HG02938 (cell line): ENCODE measurements around the gene CDH2.

Source experiments
- ATAC-seq: cut with Tn5 transposase; IDR thresholded peaks from one replicate; pipeline ENCODE4 v1.9.1; 2021; ENCODE audit warnings: mild to moderate bottlenecking, moderate library complexity; ENCODE audit not compliant: unreplicated experiment

Gene CDH2

DNA sequence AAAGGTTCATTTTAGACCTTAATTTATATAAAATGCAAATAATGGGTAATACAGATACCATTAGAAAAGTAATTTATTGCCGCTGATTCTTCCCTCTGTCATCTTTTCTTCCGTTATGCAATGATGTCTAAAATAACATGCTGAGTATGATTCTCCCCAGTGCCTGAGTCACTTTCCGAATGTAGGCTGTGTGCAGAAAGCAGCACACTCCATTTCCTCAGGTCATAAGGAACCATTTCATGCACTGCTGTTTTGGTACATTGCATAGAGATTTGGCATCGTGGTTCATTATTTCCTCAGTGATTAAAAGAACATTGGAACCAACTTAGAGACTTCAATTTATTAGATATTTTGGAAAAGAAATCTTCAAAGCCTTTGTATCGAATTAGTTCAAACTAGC lies 173.5 kb downstream of the CDH2 start:
- ATAC-seq = no peak

- no peak for ATAC-seq
Measured at GRCh38 chr18:28002841-28003240, 174.1 kb downstream of the CDH2 start.

DNA sequence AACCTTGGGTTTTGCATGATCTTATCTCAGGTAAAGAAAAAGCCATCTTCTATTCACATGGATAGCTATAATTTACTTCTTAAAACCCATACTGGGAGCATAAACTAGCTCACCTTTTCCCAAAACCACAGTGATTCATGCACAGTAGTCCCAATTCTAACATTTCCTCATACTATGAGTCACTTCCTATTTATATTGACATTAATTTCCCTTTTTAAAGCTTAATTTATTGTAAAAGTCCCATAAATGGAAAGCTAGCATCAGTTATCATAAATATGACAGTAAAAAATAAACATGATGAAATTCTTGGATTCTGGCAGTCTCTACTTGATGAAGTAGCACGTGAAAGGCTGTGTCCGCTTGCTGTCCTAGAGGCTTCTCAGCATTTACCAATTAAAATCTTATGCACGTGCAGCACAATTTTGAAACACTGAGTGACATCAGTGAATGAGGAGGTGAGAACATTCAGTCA lies 180.1 kb downstream of the CDH2 start:
- no peak for ATAC-seq

DNA sequence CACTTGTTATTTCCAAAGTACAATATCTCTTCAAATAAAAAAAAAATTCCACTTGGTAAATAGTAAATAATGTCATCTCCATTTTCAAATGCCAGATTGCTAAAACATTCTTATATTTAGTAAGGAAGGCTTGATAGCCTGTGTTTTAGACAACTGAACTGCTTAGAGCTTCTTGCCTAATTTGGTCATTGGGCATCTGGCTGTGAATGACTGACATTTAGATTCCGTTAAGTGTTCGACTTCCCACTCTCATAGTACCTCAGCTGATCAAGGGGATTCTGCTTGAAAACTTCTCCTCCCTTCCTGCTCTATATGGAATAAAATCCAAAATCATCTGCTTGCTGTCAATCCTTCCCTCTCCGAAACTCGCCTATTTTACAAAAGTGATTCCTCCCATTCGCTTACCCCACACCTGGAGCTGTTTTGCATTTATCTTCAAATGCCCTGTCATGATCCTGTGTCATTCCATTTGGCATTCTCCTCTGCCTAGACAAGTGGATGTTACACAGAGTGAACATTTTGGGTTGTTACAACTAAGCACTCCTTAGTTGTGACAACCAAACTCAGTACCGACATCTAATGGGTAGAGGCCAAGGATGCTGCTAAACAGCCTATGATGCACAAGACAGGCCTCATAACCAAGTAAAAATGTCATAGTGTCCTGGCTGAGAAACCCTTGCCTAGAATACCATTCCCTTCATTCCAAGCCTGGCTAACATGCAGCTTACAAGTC lies 181.0 kb downstream of the CDH2 start:
- ATAC-seq = no peak

DNA sequence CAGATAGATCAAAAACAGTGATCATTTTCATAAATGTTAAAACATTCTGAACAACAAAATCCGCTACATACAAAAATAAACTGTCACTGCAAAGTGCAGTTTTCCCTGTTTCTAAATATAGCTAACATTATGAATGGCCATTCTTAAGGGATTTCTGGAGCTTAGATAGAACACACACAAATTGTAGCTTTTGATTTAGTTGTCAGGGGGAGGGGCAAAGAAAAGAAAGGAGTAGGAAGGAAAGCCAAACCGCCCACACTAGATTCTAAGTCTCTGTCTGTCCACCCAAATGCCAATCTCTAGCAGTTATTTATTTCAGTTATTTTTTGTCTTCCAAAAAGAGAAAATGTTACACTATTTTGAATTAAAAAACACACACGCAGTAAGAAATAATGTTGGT lies 182.4 kb downstream of the CDH2 start:
- ATAC-seq = no peak

- ATAC-seq = no peak
Measured at GRCh38 chr18:27991391-27991790, 185.5 kb downstream of the CDH2 start.

DNA sequence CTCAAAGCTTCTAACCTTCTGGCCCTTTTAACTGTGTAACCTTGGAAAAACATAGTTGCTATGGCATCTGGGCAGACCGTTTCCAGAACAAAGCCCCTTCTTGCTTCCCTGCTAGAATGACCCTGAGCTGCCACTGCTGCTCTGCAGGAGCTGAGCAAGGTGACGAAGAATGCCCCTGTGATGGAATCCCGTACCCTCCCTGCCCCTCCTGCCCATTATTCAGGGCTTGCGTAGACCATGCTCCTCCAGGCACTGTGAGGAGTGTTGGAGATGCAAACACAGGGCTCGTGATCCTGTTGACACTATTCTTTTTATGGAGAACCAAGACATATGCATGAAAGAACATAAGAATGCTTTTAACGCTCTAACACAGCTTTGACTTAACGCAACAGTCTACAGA lies 191.1 kb downstream of the CDH2 start:
- no peak for ATAC-seq

GRCh38 chr18:27983780-27984179 lies 193.2 kb downstream of the CDH2 start:
- no peak for ATAC-seq

DNA sequence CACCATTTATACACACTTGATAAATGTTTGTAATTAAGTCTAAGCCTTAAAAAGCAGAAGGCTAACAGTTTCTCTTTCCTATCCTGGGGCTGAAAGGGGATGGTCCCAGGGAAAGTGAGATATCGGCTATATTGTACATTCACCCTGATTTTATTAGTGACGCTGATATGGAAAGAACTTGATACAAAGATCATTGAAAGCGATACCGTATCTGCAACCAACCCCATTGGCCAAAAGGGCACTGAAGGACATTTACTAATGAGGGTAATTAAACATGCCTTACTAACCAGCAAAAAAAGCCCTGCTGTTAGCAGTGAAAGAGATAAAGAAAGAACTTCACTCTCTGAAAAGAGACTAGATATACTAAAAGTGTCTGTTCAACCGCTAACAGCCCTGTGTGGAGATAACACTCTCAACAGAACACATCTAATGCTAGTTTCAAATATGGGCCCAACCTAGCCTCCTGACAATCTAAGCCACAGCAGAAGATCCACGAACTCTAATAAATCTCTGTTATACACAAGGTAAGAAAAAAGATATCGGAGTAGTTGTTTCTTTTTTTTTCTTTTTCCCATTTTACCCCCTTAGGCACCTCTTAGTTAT lies 200.0 kb downstream of the CDH2 start:
- ATAC-seq = no peak

GRCh38 chr18:27970321-27970720 lies 206.6 kb downstream of the CDH2 start:
- ATAC-seq = no peak

DNA sequence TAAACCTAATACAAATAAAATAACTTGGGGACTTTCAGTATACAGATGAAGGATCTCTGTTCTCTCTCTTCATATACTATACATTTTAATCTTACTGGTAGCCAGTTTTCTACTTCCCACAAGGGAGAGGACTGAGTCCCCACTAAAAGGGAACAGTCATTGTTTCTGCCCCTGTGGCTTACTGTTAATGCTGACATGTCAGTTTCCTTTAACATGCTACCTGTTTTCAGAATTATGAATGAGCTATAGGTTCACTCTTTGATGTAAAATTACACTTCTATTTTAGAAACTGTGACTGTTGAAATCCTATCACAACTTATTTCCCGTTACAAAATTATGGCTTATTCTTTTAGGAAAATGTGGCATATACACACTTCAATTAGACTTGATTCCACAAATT lies 207.7 kb downstream of the CDH2 start:
- no peak for ATAC-seq

- ATAC-seq = no peak
Measured at GRCh38 chr18:27967913-27968824, 208.8 kb downstream of the CDH2 start.

- ATAC-seq = no peak
Measured at GRCh38 chr18:27966881-27967280, 210.0 kb downstream of the CDH2 start.

GRCh38 chr18:27964811-27965210 lies 212.1 kb downstream of the CDH2 start:
- no peak for ATAC-seq

GRCh38 chr18:27959101-27959500 lies 217.8 kb downstream of the CDH2 start:
- ATAC-seq = no peak

GRCh38 chr18:27956001-27956640 lies 220.8 kb downstream of the CDH2 start:
- no peak for ATAC-seq

DNA sequence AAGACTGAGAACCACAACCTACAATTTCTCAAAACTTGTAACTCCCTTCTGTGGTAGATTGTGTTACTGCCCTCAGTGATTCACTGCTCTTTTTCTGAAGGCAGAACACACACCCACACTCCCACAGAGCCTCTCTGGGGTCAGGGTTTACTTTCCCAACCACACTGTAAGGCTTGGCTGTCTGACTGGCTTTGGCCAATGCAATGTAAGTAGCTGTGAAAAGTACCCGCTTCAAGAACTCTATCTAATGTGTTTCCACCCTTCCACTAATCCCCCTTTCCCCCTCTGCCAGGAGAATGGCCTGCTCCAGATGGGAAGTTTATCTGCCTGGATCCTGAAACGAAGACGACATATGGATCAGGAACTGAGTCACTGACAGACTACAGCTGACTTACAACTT lies 222.7 kb downstream of the CDH2 start:
- ATAC-seq = no peak

DNA sequence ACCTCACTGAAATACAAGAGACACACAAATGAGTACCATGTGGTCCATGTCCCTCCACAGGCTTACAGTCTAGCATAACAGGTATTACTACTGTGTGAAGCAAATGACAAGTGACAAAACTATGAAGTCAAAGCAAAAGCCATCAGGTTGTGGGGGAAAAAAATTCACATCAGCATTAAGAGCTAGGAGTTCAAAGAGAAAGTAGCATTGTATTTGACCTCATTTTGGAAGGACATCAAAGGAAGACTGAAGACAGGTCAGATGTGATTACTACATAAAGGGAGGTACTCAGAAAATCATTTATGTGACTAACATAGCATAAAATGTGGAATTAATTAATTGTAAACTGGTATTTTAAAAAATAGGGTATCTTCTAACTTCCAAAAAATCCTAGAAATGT lies 224.2 kb downstream of the CDH2 start:
- no peak for ATAC-seq

- no peak for ATAC-seq
Measured at GRCh38 chr18:27950648-27951228, 226.2 kb downstream of the CDH2 start.

- ATAC-seq = no peak
Measured at GRCh38 chr18:27948986-27949385, 227.9 kb downstream of the CDH2 start.

GRCh38 chr18:27942706-27943105 lies 234.2 kb downstream of the CDH2 start:
- no peak for ATAC-seq
